Measurements from ENCODE around the gene TTLL11. TPM values are rescaled to one million over a fixed set of nuclear protein-coding genes. Genes with fewer than 3 reads are reported as not detected.

The TTLL11 gene
- total RNA-seq, 4 donors from 2014 or later = 9.1 to 14.6 (median 9.7) TPM

- no peak for DNase-seq (ENCODE audit: low spot score in 2 of 2)
- TF ChIP-seq CTCF (IDR thresholded peaks at IDR 0.05) (no peak), POLR2A (IDR thresholded peaks at IDR 0.05) (no peak)
- intact Hi-C loops (cut with DNase I; ENCODE audit: low total_unique reads) = no loop called here
- WGBS, 2 donors = 90 to 94% methylated on average over 8 of the region's 8 CpGs
- no peak overlapping the region for H3K4me3 ChIP-seq (ENCODE audit: low read depth, poor library complexity, severe bottlenecking)
Measured at GRCh38 chr9:122033775-122034373, 59.2 kb downstream of the TTLL11 start.

- WGBS, 2 donors = 59 to 73% methylated on average over 3 of the region's 3 CpGs
- no peak overlapping the region for H3K4me3 ChIP-seq (ENCODE audit: low read depth, poor library complexity, severe bottlenecking)
- TF ChIP-seq POLR2A (IDR thresholded peaks at IDR 0.05) (no peak), CTCF (IDR thresholded peaks at IDR 0.05) (no peak)
- intact Hi-C loops (cut with DNase I; ENCODE audit: low total_unique reads) = no loop called here
- DNase-seq (ENCODE audit: low spot score in 2 of 2) = no peak
Measured at GRCh38 chr9:122032346-122032745, 60.8 kb downstream of the TTLL11 start.

GRCh38 chr9:122031776-122032175, 61.3 kb downstream of the TTLL11 start:
- DNase-seq (ENCODE audit: low spot score in 2 of 2) = no peak
- H3K4me3 ChIP-seq (ENCODE audit: low read depth, poor library complexity, severe bottlenecking) = no peak overlapping the region
- TF ChIP-seq CTCF (IDR thresholded peaks at IDR 0.05) (no peak), POLR2A (IDR thresholded peaks at IDR 0.05) (no peak)
- intact Hi-C loops (cut with DNase I; ENCODE audit: low total_unique reads) = no loop called here
- 76 to 84% methylated on average over 7 of the region's 7 CpGs for WGBS, 2 donors

GRCh38 chr9:122031157-122031556, 62.0 kb downstream of the TTLL11 start:
- no peak overlapping the region for H3K4me3 ChIP-seq (ENCODE audit: low read depth, poor library complexity, severe bottlenecking)
- intact Hi-C loops (cut with DNase I; ENCODE audit: low total_unique reads) = no loop called here
- DNase-seq (ENCODE audit: low spot score in 2 of 2) = no peak
- no peak for TF ChIP-seq CTCF (IDR thresholded peaks at IDR 0.05)
- no peak for TF ChIP-seq POLR2A (IDR thresholded peaks at IDR 0.05)
- WGBS, 2 donors = 83 to 85% methylated on average over 10 of the region's 10 CpGs

GRCh38 chr9:122030357-122030756, 62.8 kb downstream of the TTLL11 start:
- TF ChIP-seq CTCF (IDR thresholded peaks at IDR 0.05) (no peak), POLR2A (IDR thresholded peaks at IDR 0.05) (no peak)
- H3K4me3 ChIP-seq (ENCODE audit: low read depth, poor library complexity, severe bottlenecking) = no peak overlapping the region
- WGBS, 2 donors = 96 to 97% methylated on average over 4 of the region's 4 CpGs
- intact Hi-C loops (cut with DNase I; ENCODE audit: low total_unique reads) = no loop called here
- DNase-seq (ENCODE audit: low spot score in 2 of 2) = no peak

- H3K4me3 ChIP-seq (ENCODE audit: low read depth, poor library complexity, severe bottlenecking) = no peak overlapping the region
- DNase-seq (ENCODE audit: low spot score in 2 of 2) = no peak
- WGBS, 2 donors = 91 to 93% methylated on average over 3 of the region's 3 CpGs
- intact Hi-C loops (cut with DNase I; ENCODE audit: low total_unique reads) = no loop called here
- TF ChIP-seq CTCF (IDR thresholded peaks at IDR 0.05) (no peak), POLR2A (IDR thresholded peaks at IDR 0.05) (no peak)
Measured at GRCh38 chr9:122029898-122030297, 63.2 kb downstream of the TTLL11 start.
